A549 (cell line): ENCODE measurements around the gene TEX51. TPM values are rescaled to one million over a fixed set of nuclear protein-coding genes. Genes with fewer than 3 reads are reported as not detected.

Source experiments
- ATAC-seq, 2 experiments: fragments of 200-7000 bp in 1 of 2; fragments of >200 bp in 1 of 2; cut with Nextera tagmentation in 1 of 2; cut with Tn5 transposase in 1 of 2; 3 replicates each; pipeline versions ENCODE4 v1.8.0 to v1.9.1; 2018 to 2020; ENCODE audit warnings: mild to moderate bottlenecking in 1 of 2, moderate library complexity in 1 of 2
- CTCF ChIA-PET: fragments of 300-600 bp; sonication (Branson Sonifier 250); formaldehyde crosslinking; extraction: SDS; loops from one replicate; lab custom pipeline; 2021; ENCODE audit warnings: antibody characterized with exemption, inconsistent platforms; lab: Yijun Ruan, JAX
- POLR2A ChIA-PET: fragments of 350-600 bp; formaldehyde crosslinking; extraction: SDS; loops from one replicate; lab custom pipeline; 2021; ENCODE audit warnings: antibody characterized with exemption, inconsistent platforms; lab: Yijun Ruan, JAX
- DNase-seq, 2 experiments: peaks; one replicate each; pipeline versions ENCODE4 v3.0.0 to v3.0.0-alpha.2; 2011 to 2016; ENCODE audit warnings: low read depth in 1 of 2, low spot score in 1 of 2
- FAIRE-seq: peaks from 2 replicates; lab custom pipeline; 2011; peaks lifted over from hg19 to GRCh38; lab: Jason Lieb, UNC
- H3K27ac ChIP-seq, 2 experiments: fragments of >200 bp; sonication (Bioruptor Twin); formaldehyde crosslinking; 3 replicates each; pipeline ENCODE4 v1.5.1; 2016 to 2017
- H3K4me1 ChIP-seq: fragments of >200 bp; sonication (Bioruptor Twin); formaldehyde crosslinking; 3 replicates; pipeline ENCODE4 v1.6.1; 2016
- H3K4me2 ChIP-seq: fragments of >200 bp; sonication (Bioruptor Twin); formaldehyde crosslinking; 3 replicates; pipeline ENCODE4 v1.6.1; 2016
- H3K4me3 ChIP-seq: fragments of >200 bp; sonication (Bioruptor Twin); formaldehyde crosslinking; 3 replicates; pipeline ENCODE4 v1.5.1; 2016
- H3K9me3 ChIP-seq: fragments of >200 bp; sonication (Bioruptor Twin); formaldehyde crosslinking; 3 replicates; pipeline ENCODE4 v1.6.1; 2016
- BHLHE40 ChIP-seq: IDR thresholded peaks from 2 replicates; pipeline ENCODE4 v1.6.1; 2012; ENCODE audit warnings: low read depth, low read length, inconsistent platforms
- CBX2 ChIP-seq: fragments of 200-600 bp; sonication (generic); IDR thresholded peaks from 2 replicates; pipeline ENCODE4 v1.6.1; 2016; ENCODE audit warnings: low read depth, mild to moderate bottlenecking, borderline replicate concordance
- CEBPB ChIP-seq, 2 experiments: fragments of >200 bp in 1 of 2; sonication (Bioruptor Twin) in 1 of 2; formaldehyde crosslinking in 1 of 2; IDR thresholded peaks; 2 replicates each; pipeline ENCODE4 v1.6.1; 2012 to 2016
- CHD4 ChIP-seq: fragments of 200-600 bp; sonication (generic); IDR thresholded peaks from 2 replicates; pipeline ENCODE4 v1.6.1; 2016; ENCODE audit warnings: antibody characterized with exemption, mild to moderate bottlenecking, borderline replicate concordance
- EHF ChIP-seq: fragments of 250-450 bp; sonication (Bioruptor Pico); IDR thresholded peaks from 2 replicates; pipeline ENCODE4 v1.5.0; 2020; ENCODE audit warnings: mild to moderate bottlenecking
- EHMT2 ChIP-seq: fragments of 200-600 bp; sonication (generic); IDR thresholded peaks from 2 replicates; pipeline ENCODE4 v1.6.1; 2016; ENCODE audit warnings: antibody characterized with exemption, low read depth, mild to moderate bottlenecking, moderate library complexity
- ELK1 ChIP-seq: fragments of 150-350 bp; IDR thresholded peaks from 2 replicates; pipeline ENCODE4 v1.6.1; 2014; ENCODE audit warnings: low read depth, mild to moderate bottlenecking, low read length
- EP300 ChIP-seq, 2 experiments: fragments of >200 bp; sonication (Bioruptor Twin); formaldehyde crosslinking; IDR thresholded peaks; 2 replicates in 1 of 2; 3 replicates in 1 of 2; pipeline ENCODE4 v1.6.1; 2016 to 2017
- ESRRA ChIP-seq: fragments of 150-350 bp; IDR thresholded peaks from 2 replicates; pipeline ENCODE4 v1.6.1; 2014; ENCODE audit warnings: mild to moderate bottlenecking, low read length, borderline replicate concordance
- FOXS1 ChIP-seq: fragments of 250-450 bp; sonication (Bioruptor Pico); IDR thresholded peaks from 2 replicates; pipeline ENCODE4 v1.5.0; 2020; ENCODE audit warnings: mild to moderate bottlenecking, moderate library complexity
- GATA3 ChIP-seq: IDR thresholded peaks from 2 replicates; pipeline ENCODE4 v1.6.1; 2012; ENCODE audit warnings: borderline replicate concordance
- HES2 ChIP-seq: fragments of >200 bp; sonication (Bioruptor Twin); formaldehyde crosslinking; IDR thresholded peaks from 2 replicates; pipeline ENCODE4 v1.6.1; 2016
- HEYL ChIP-seq: fragments of 250-450 bp; sonication (Bioruptor Pico); IDR thresholded peaks from 2 replicates; pipeline ENCODE4 v1.8.0; 2021; ENCODE audit warnings: mild to moderate bottlenecking, moderate library complexity
- KDM1A ChIP-seq: fragments of 200-600 bp; sonication (generic); IDR thresholded peaks from 2 replicates; pipeline ENCODE4 v1.6.1; 2016; ENCODE audit warnings: low read depth, mild to moderate bottlenecking
- KDM5A ChIP-seq: fragments of 200-600 bp; sonication (generic); IDR thresholded peaks from 2 replicates; pipeline ENCODE4 v1.6.1; 2016; ENCODE audit warnings: antibody characterized with exemption, mild to moderate bottlenecking
- NFE2L2 ChIP-seq: fragments of 150-350 bp; conservative IDR thresholded peaks from 2 replicates; pipeline ENCODE4 v1.6.1; 2014; ENCODE audit warnings: low read length
- NR3C1 ChIP-seq: fragments of >200 bp; sonication (Bioruptor Twin); formaldehyde crosslinking; IDR thresholded peaks from 3 replicates; pipeline ENCODE4 v1.6.1; 2017
- SMC3 ChIP-seq: fragments of >200 bp; sonication (Bioruptor Twin); formaldehyde crosslinking; IDR thresholded peaks from 3 replicates; pipeline ENCODE4 v1.6.1; 2018; ENCODE audit warnings: inconsistent platforms
- SREBF2 ChIP-seq: fragments of 450-650 bp; IDR thresholded peaks from 2 replicates; pipeline ENCODE4 v1.6.1; 2014; ENCODE audit warnings: mild to moderate bottlenecking, moderate library complexity
- TP53 ChIP-seq: fragments of 250-450 bp; sonication (Bioruptor Pico); IDR thresholded peaks from 2 replicates; pipeline ENCODE4 v1.5.0; 2021; ENCODE audit warnings: mild to moderate bottlenecking, moderate library complexity
- ZC3H11A ChIP-seq: fragments of 450-650 bp; IDR thresholded peaks from 2 replicates; pipeline ENCODE4 v1.6.1; 2014; ENCODE audit warnings: antibody characterized with exemption, mild to moderate bottlenecking
- ZFP36 ChIP-seq: fragments of 450-650 bp; IDR thresholded peaks from 2 replicates; pipeline ENCODE4 v1.6.1; 2014; ENCODE audit warnings: borderline replicate concordance; ENCODE audit not compliant: partially characterized antibody
- ZNF302 ChIP-seq: fragments of 250-450 bp; sonication (Bioruptor Pico); IDR thresholded peaks from 2 replicates; pipeline ENCODE4 v1.9.0; 2021; ENCODE audit warnings: inconsistent platforms, mild to moderate bottlenecking, moderate library complexity
- WGBS: methylation state at CpG from one replicate; pipeline ENCODE4 v1.1.6; 2017; ENCODE audit errors: missing lambda C conversion rate; 5-methylcytosine and 5-hydroxymethylcytosine counted together
- polyA plus RNA-seq, 4 experiments: library from polyadenylated mRNA; depleted of rRNA in 3 of 4; stranded (reverse); fragments of >200 nt; fragmentation: RNase III in 1 of 4; extraction: RNeasy Plus Mini Kit Qiagen cat#74134 plus additional on column Dnase treatment in 1 of 4; gene quantifications; 2 replicates in 3 of 4; 3 replicates in 1 of 4; pipeline ENCODE4 v1.2.3, GENCODE V29; 2011 to 2017
- TF ChIP-seq, protein P1 (sequence below): fragments of >200 bp; sonication (Bioruptor Twin); formaldehyde crosslinking; IDR thresholded peaks from 3 replicates; pipeline ENCODE4 v1.6.1; 2016
- TF ChIP-seq, protein P2 (sequence below): IDR thresholded peaks from 2 replicates; pipeline ENCODE4 v1.6.1; 2012; ENCODE audit warnings: low read depth, borderline replicate concordance
- TF ChIP-seq, protein P3 (sequence below): IDR thresholded peaks from 2 replicates; pipeline ENCODE4 v1.6.1; 2012

The TEX51 gene
- polyA plus RNA-seq, 2 of the 4 experiments (the other 2 are of a cell fraction): not detected

DNA sequence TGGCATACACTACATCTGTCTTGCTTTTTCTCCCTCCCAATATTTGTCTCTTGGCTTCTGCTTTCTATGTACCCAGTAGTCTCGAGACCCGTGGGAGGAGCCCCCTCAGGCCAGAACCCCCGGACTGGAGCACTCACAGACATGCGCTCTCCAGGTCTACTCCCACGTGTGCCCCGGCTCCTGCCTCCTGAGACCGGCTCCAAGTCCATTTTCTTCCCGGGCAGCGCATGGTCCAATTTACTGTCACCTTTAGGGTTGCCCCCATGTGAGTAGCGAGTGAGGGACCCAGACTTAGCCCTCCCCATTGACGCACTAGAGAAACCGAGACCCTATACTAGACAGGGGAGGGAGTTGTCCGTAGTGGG is 11.8 kb upstream of the TEX51 start:
- no peak overlapping the region; the same call in 2 of the 3 replicates for H3K4me3 ChIP-seq
- H3K9me3 ChIP-seq: no peaks in the 10 kb centered on the region
- ATAC-seq (no peak), FAIRE-seq (no peak), DNase-seq (no peak)
- H3K4me2 ChIP-seq: peak overlapping the region; percentile 71
- 75% methylated on average over 13 of the region's 13 CpGs for WGBS
- no peak overlapping the region for H3K27ac ChIP-seq
- CTCF ChIA-PET: interaction anchor here (0.7 to 3.0 kb wide), 11 partner anchors 8 to 208 kb away, joined by 3 to 13 read pairs (median 5); no protein-coding TSS in a partner anchor
- H3K4me1 ChIP-seq: no peaks in the 10 kb centered on the region
- POLR2A ChIA-PET: no interaction called here
- TF ChIP-seq FOXS1 (CRISPR knock-in tag): no peak
- no peak for TF ChIP-seq CBX2
- TF ChIP-seq GATA3: no peak
- no peak for TF ChIP-seq KDM1A
- TF ChIP-seq EHF (CRISPR knock-in tag): no peak
- TF ChIP-seq CHD4: no peak
- no peak for TF ChIP-seq ESRRA
- no peak for TF ChIP-seq SREBF2
- TF ChIP-seq, protein P1, sequence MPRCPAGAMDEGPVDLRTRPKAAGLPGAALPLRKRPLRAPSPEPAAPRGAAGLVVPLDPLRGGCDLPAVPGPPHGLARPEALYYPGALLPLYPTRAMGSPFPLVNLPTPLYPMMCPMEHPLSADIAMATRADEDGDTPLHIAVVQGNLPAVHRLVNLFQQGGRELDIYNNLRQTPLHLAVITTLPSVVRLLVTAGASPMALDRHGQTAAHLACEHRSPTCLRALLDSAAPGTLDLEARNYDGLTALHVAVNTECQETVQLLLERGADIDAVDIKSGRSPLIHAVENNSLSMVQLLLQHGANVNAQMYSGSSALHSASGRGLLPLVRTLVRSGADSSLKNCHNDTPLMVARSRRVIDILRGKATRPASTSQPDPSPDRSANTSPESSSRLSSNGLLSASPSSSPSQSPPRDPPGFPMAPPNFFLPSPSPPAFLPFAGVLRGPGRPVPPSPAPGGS: no peak
- TF ChIP-seq TP53 (CRISPR knock-in tag): no peak
- no peak for TF ChIP-seq SMC3

DNA sequence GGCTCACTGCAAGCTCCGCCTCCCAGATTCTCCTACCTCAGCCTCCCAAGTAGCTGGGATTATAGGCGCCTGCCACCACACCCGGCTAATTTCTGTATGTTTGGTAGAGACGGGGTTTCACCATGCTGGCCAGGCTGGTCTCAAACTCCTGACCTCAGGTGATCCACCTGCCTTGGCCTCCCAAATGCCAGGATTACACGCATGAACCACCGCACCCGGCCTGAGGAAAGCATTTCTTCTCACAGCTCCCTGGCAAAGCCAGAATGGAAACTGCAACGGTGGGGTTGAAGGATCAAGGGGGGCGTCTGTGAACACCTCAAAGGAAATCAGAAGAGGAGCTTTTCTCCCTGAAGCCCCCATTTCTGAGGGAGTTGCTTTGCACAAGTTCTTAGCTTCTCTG is 11.2 kb upstream of the TEX51 start:
- ATAC-seq (no peak), DNase-seq (no peak), FAIRE-seq (no peak)
- TF ChIP-seq KDM5A: no peak
- no peak for TF ChIP-seq NR3C1
- TF ChIP-seq BHLHE40: no peak
- no peak for TF ChIP-seq ELK1
- no peak for TF ChIP-seq ZNF302
- no peak for TF ChIP-seq ZC3H11A
- no peak for TF ChIP-seq HES2
- no peak for TF ChIP-seq EHF (CRISPR knock-in tag)
- TF ChIP-seq ZFP36: no peak
- TF ChIP-seq EHMT2: no peak
- no peak for TF ChIP-seq EP300 (IDR thresholded peaks at IDR 0.05)
- TF ChIP-seq, protein P2, sequence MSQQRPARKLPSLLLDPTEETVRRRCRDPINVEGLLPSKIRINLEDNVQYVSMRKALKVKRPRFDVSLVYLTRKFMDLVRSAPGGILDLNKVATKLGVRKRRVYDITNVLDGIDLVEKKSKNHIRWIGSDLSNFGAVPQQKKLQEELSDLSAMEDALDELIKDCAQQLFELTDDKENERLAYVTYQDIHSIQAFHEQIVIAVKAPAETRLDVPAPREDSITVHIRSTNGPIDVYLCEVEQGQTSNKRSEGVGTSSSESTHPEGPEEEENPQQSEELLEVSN: no peak
- no peak for TF ChIP-seq NFE2L2
- TF ChIP-seq CBX2: no peak
- TF ChIP-seq HEYL (CRISPR knock-in tag): no peak
- no peak for TF ChIP-seq KDM1A
- TF ChIP-seq CEBPB (IDR thresholded peaks at IDR 0.05): no peak
- TF ChIP-seq, protein P3, sequence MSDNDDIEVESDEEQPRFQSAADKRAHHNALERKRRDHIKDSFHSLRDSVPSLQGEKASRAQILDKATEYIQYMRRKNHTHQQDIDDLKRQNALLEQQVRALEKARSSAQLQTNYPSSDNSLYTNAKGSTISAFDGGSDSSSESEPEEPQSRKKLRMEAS: no peak
- Histone ChIP-seq H3K4me2 (no peak overlapping the region), H3K4me1 (no peaks in the 10 kb centered on the region), H3K9me3 (no peaks in the 10 kb centered on the region), H3K27ac (no peak overlapping the region), H3K4me3 (no peak overlapping the region)
- 67% methylated on average over 9 of the region's 9 CpGs for WGBS
- ChIA-PET POLR2A (no interaction called here), CTCF (interaction anchor here (0.7 to 1.0 kb wide), 2 partner anchors 11 to 208 kb away, joined by 4 to 5 read pairs; partner anchors contain the start of gene TEX51)
